Hepatocyte (in vitro differentiated cells): Measurements from ENCODE around the gene SNAPC1.

ENCODE experiments used
- EZH2 ChIP-seq: fragments of 200-600 bp; sonication (generic); IDR thresholded peaks from 2 replicates; pipeline ENCODE4 v1.6.1; 2016; ENCODE audit warnings: antibody characterized with exemption, mild to moderate bottlenecking, borderline replicate concordance
- TF ChIP-seq, protein P1 (sequence below): fragments of 200-600 bp; sonication (generic); IDR thresholded peaks from 2 replicates; pipeline ENCODE4 v1.5.1; 2016; ENCODE audit warnings: antibody characterized with exemption, mild to moderate bottlenecking; ENCODE audit not compliant: poor library complexity

- TF ChIP-seq, protein P1, sequence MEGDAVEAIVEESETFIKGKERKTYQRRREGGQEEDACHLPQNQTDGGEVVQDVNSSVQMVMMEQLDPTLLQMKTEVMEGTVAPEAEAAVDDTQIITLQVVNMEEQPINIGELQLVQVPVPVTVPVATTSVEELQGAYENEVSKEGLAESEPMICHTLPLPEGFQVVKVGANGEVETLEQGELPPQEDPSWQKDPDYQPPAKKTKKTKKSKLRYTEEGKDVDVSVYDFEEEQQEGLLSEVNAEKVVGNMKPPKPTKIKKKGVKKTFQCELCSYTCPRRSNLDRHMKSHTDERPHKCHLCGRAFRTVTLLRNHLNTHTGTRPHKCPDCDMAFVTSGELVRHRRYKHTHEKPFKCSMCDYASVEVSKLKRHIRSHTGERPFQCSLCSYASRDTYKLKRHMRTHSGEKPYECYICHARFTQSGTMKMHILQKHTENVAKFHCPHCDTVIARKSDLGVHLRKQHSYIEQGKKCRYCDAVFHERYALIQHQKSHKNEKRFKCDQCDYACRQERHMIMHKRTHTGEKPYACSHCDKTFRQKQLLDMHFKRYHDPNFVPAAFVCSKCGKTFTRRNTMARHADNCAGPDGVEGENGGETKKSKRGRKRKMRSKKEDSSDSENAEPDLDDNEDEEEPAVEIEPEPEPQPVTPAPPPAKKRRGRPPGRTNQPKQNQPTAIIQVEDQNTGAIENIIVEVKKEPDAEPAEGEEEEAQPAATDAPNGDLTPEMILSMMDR: no peak
- TF ChIP-seq EZH2: no peak
These were observed 44.2 kb upstream of the SNAPC1 start for GRCh38 chr14:61718039-61718438.
